Activated CD4-positive, alpha-beta T cell treated with anti-CD3 and anti-CD28 coated beads for 24 hours (primary cell): ENCODE measurements around the gene DIRAS2.

Source experiments
- DNase-seq, 2 donors: peaks; one replicate each; pipeline ENCODE4 v3.0.0-alpha.2; 2020; ENCODE audit warnings: low read depth in 2 of 2

DIRAS2 gene

GRCh38 chr9:90612957-90613356 is 29.7 kb downstream of the DIRAS2 start:
- no peak for DNase-seq

GRCh38 chr9:90611568-90611967 is 31.1 kb downstream of the DIRAS2 start:
- no peak for DNase-seq

- DNase-seq, result no peak
Observed at GRCh38 chr9:90611121-90611520, 31.5 kb downstream of the DIRAS2 start.

GRCh38 chr9:90607701-90608516 is 34.7 kb downstream of the DIRAS2 start:
- DNase-seq, result no peak

GRCh38 chr9:90600029-90600428 is 42.6 kb downstream of the DIRAS2 start:
- no peak for DNase-seq

GRCh38 chr9:90598191-90598590 is 44.4 kb downstream of the DIRAS2 start:
- DNase-seq, result no peak

GRCh38 chr9:90593646-90594045 is 49.0 kb downstream of the DIRAS2 start:
- DNase-seq, result no peak

GRCh38 chr9:90580576-90580975 is 62.0 kb downstream of the DIRAS2 start:
- no peak for DNase-seq

- DNase-seq, result no peak
Observed at GRCh38 chr9:90579181-90579580, 63.4 kb downstream of the DIRAS2 start.

- DNase-seq, result no peak
Observed at GRCh38 chr9:90578126-90578815, 64.4 kb downstream of the DIRAS2 start.

- DNase-seq, result no peak
Observed at GRCh38 chr9:90569511-90569910, 73.1 kb downstream of the DIRAS2 start.

- DNase-seq, result no peak
Observed at GRCh38 chr9:90568667-90569066, 74.0 kb downstream of the DIRAS2 start.

GRCh38 chr9:90562229-90562628 is 80.4 kb downstream of the DIRAS2 start:
- no peak for DNase-seq
